GM18502 (cell line): ENCODE results near the gene PTPRG.

Experiments used
- ATAC-seq: cut with Tn5 transposase; IDR thresholded peaks from one replicate; pipeline ENCODE4 v1.9.1; 2021; ENCODE audit warnings: mild to moderate bottlenecking; ENCODE audit not compliant: unreplicated experiment, poor library complexity

Gene PTPRG

DNA sequence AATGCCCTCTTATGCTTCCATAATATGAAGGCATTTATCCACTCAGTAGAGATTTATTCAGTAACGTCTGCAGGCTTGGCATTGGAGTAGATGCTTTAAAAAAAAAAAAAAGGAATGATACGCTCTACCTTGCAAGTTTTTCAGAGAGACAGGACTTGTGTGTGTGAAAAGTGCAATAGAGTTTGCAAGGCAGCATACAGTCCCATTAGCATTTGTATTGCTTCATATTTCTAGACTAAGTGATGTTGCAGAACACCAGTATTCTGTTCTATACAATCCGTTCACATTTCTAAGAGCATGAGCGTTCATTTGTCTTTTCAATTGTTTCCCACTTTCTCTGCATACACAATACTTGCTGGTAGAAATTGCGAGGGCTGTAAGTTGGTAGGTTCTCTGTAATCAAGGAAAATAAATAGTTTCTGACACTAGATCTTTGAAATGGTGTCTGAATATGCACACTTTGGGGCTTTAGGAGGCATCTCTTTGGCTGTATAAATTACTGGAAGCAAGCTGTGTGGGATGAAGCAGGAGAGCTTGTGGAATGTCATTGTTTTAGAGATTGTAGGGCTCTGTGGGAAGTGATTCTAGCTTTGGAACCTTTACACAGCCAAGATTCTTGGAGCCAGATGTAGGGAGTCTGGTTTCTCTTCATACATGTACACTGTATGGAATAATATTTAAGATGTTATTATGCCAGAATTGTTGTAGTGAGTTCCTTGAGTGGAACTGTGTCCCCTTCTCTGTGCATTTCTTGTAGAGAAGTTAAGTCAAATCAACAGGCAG is 549.3 kb downstream of the PTPRG start:
- ATAC-seq: no peak

DNA sequence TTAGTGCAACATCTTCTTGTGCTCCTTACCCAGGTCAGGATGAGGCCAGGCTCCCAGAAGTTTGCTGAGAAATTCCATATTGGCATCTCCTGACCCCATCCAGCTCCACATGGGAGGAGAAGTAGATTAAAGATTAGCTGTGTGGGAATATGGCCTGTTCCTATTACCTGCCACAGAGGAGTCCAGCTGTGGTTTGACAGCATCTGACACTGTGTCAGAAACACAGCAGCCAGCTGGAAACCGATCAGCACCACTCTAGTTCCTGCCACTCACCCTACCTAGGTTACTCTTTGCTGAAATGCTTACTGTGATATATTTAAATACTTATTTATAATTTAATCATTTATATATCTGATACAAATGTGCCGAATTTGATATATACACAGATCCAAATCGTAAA is 551.7 kb downstream of the PTPRG start:
- no peak for ATAC-seq

DNA sequence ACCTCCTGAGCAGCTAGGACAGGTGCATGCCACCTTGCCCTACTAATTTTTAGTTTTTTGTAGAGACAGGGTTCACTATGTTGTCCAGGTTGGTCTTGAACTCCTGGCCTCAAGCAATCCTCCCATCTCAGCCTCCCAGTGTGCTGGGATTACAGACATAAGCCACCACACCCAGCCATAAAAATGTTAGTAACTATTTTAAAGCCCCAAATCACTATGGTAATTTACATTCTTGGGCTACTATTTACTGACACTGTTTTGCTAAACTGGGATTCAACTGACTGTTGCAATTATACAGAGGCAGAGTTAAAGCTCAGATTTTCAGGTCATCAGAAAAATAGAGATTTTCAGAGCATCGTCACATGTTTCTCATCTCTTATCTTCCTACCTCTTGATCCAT is 553.4 kb downstream of the PTPRG start:
- ATAC-seq: no peak

DNA sequence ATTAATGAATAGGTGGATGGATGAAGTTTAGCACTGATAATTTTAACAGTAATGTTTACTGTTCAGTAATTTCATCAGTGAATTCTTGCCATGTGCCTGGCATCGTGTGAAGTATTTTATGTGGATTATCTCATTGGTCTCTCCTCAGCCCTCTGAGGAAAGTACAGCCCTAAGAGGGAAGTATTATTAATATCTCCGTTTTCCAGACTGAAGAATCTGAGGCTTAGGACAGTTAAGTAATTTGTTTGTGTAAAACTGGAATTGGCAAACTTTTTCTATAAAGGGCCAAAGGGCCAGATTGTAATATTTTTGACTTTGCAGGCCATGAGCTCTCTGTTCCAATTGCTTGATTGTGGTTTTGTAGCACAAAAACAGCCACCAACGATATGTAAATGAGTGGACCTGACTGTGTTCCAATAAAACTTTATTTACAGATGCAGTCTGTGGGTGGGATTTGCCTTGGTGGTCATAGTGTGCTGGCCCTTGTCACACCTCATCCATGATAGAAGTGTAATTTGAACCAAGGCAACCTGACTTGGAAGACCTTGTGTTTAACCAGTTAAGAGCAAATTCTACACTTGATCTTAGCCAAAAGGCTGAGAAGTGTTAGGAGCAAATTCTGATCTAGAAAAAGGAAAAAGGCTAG is 556.7 kb downstream of the PTPRG start:
- ATAC-seq: no peak

DNA sequence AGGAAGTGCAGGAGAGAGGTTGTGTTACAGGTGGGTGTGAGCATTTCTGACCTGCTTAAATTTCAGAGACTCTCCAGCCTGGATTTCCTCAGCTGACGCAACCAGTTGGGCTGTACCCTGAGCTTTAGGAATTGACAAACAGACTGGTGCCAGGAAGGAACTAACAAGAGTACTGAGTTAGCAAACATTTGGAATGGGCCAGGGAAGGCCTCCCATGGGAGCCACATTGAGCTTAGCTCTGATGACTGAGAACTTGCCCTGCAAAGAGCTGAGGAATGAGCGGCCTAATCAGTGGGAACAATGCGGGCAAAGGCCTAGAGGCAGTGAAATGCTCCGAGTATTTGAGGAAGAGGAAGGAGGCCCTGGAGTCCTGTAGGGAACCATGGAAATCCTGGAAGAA is 557.8 kb downstream of the PTPRG start:
- ATAC-seq: no peak

DNA sequence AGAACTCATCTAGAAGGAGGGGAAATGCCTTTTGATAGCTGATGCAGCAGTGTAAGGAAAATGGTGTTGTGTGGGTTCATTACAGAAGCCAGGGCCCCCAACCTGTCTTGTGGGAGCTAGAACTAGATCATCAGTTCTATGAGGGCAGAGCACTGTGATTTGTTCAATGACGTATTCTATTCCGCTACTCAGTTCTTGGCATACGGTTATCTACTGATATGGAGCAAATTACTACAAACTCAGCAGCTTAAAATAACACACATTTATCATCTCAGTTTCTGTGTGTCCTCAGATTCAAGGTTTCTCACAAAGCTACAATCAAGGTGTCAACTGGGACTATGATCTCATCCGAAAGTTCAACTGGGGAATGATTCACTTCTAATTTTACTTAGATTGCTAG is 561.4 kb downstream of the PTPRG start:
- no peak for ATAC-seq

DNA sequence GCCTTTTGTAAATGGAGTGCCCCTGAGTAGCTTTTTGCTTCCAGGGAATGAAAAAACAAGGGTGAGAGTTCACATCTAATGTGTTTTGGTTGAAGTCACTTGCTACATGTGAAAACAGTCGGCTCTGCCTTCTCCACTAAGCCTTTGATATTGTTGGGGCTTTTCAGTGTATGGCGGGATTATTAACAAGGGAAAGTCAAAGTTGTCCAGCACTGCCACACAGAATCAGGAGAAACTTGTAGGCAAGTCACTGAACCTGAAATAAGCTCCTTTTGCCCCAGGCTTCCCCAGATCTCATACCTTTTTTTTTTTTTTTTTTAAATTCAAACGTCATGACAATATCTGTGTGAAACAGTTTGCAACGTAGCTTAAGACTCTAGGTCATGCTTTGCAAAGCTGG is 564.0 kb downstream of the PTPRG start:
- no peak for ATAC-seq

DNA sequence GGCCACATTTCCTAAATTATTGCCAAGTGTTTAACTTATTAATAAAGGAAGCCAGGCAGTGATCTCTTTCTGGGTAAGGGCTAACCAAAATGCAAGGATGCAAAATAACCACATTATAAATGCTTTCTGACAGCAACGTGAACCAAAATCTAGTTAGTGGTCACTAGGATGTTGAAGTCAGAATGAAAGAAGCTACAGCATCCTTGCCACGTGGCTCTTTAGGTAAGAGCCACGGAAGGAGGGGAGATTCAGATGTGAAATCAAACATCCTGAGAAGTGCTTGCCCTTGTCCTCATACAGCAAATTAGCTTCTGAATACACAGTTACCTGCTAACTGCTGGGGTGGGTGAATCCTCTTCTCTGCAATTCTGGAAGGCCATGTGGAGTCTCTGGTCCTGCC is 565.7 kb downstream of the PTPRG start:
- no peak for ATAC-seq

DNA sequence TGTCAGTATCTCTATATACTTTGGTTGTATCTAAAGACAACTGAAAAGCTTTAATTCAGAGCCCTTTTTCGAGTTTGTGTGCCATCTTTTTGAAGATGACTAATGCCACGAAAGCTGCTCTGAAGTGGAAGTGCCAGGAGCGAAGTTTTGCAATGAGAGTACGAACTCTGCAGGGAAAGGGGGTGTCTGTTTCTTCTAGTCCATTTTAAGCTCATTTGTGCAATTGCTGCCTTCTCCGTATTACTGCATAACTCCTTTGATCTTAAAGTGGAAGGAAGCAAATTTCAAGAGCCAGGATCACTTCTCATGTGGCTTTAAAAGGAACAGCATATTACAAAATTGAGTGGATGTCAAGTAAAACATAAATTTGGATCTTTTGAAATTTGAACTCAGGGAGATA is 566.7 kb downstream of the PTPRG start:
- no peak for ATAC-seq

DNA sequence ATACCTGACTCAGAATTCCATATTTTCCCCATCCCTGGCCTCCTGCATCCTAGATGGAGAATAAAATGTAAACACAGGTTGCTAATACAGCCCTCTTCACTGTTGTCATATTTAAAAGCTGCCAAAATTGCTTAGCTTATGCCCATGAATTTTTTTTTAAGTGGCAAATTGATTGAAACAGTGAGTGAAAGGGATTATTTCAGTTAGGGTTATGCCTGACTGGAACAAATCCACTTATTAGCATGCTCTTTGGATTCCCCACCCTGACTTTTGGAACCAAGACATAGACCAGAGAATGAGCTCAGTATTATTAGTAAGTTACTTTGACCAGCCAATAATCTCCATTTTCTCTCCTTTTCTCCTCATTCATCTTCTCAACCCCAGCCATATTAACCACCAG is 567.3 kb downstream of the PTPRG start:
- ATAC-seq: no peak

DNA sequence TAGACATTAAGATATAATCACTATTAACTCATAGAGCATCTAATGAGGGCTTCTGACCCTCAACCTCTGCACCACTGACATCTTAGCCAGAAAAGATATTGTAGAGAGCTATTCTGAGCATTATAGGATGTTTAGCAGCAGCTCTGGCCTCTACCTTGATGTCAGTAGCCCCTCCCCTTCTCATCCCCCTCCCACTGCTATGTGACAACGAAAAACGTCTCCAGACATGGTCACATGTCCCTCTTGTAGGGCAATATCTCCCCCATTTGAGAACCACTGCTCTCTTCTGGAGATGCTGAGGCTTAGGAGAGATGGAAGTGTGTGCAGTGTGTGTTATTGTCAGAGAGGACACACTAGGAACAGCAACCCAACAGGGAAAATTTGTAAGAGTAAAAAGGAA is 569.7 kb downstream of the PTPRG start:
- ATAC-seq: no peak

DNA sequence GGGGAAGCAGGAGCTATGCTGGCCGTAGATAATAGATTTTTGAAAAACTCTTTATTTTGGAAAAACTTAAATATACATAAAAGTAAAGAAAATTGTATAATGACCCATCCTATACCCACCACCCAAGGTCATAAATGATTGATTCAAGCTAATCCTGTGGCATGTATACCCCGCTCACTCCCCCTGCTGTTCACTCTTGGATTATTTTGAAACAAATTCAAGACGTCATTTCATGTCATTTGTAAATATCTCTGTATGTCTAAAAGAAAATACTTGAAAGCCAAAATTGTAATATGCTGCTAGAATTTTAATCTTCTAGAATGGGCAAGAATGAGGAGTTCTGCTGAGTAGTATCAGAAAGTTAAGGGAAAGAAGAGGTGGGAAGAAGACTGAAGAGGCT is 570.2 kb downstream of the PTPRG start:
- ATAC-seq: no peak

DNA sequence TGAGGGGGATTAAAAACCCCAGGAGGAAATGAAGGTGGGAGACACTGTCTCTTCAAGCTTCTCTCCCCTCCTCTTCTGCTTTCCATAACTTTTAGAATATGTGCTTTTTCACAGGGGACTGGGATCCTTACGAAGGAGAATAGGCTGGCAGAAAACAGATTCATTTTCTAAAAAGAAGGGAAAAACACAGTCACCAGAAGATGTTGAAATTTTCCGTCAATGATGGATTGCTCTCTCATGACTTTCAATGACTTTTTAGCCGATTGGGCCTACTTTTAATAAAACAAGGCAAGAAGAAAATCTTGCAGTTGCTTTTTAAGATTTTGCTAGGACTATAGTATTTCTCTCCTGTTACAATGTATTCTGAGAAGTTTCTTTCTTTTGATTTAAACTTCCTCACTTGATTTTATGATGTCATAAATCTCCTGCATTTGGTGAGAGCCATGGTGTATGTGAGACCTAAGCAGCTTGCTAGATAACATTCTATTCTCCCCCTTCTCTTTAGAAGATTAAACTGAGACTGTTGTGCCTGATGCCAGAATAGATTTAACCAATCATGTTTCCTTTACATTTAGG is 570.7 kb downstream of the PTPRG start:
- ATAC-seq: no peak

DNA sequence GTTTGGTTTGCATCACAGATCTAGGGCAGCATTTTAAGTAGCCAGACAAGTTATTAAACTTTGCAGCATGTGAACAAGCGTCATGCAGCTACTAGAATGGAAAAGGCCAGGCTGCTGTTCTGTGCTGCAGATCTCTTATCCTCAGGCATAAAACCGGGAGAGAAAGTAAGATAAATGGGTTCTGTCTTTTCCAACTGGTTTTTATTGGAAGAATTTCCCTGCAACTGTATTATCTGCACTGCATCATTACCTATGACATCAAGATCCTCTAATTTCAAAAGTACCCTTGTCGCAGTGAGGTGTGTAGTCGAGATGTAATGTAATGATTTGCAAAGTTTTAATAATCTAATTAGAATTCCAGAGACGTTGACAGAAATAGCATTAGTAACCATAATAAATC is 571.6 kb downstream of the PTPRG start:
- no peak for ATAC-seq

DNA sequence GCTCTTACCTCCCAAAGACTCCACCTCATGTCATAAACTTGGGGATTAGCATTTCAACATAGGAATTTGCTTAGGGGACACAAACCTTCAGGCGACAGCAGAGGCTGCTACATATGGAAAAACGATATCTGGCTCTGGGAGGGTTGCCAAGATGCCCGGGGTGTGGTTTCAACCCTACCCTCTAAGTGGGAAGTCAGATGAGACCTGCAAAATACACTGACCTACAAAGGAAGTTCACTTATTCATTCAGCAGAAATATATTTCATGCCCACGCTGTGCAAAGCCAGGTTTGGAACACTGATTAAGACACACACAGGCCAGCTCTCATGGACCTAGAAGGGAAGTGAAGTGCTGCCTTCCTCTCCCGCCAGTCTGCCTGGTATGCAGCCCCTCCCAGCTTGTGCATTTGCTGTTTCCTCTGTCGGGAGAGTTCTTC is 572.7 kb downstream of the PTPRG start:
- no peak for ATAC-seq

DNA sequence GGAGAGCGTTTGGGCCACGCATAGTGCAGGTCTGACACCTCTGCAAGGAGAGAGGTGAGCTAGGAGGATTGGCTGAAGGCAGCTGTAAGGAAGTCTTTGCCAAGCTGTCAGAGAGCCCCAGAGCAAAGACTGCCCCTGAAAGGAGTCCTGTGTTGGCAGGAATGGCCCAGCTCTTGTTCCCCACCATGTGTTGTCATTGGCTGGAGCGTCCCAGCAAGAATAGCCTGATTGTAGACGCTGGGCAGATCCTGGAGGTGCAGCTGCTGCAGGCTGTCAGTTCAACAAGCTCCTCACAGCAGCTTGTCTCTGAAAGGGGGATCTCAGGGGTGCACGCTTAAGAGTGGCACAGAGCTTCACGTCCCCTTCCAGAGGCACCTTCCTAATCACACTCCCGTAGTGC is 574.4 kb downstream of the PTPRG start:
- ATAC-seq: no peak

DNA sequence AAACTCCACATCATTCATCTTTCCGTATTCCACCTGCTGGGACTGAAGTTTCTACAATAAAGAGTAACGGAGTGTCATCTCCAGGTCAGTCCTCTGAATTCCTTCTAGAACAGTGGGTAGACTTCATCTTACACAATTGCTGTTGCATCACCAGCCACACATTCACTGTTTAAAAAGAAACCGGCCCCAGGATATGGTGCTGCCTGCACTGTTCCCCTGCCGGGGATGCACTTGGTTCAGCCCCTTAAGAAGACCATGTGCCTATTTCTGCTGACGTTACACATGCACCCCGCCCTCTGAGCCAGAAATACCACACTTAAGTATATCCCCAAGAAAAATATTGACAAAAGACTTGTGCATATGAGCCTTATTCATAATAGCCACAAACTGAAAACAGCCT is 578.6 kb downstream of the PTPRG start:
- no peak for ATAC-seq

DNA sequence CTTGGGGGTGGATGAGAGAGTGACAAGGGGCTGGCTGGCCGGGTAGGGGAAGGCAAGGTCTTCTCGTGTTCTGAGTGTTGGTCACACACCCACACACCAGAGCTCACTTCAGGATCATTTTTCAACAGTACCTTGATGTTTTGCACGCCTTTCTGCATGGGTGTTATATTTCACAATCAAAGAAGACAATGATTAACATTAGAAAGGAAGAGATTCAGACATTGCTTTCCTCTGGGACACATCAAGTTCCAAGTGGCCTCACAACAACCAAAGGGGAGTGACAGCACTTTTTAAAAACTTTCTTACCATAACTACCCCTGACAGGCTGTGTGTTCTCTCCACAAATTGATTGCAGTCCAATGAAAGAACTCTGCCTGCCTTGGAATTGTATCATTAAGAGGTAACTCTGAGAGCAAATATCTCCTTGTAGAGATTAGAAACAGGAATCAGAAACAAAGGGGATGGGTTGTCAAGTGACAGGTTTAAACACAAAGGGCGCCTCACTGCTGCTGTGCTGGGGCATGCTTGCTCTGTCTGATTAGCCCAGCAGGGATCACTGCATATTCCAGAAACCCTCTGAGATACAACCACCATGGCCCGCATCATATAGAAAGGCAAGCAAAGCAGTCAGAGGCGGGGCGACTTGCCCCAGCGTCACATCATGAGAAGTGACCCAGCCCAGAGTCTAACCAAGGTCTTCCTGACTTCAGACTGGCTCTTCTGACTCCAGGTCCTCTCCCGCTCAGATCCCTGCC is 581.1 kb downstream of the PTPRG start:
- ATAC-seq: no peak

DNA sequence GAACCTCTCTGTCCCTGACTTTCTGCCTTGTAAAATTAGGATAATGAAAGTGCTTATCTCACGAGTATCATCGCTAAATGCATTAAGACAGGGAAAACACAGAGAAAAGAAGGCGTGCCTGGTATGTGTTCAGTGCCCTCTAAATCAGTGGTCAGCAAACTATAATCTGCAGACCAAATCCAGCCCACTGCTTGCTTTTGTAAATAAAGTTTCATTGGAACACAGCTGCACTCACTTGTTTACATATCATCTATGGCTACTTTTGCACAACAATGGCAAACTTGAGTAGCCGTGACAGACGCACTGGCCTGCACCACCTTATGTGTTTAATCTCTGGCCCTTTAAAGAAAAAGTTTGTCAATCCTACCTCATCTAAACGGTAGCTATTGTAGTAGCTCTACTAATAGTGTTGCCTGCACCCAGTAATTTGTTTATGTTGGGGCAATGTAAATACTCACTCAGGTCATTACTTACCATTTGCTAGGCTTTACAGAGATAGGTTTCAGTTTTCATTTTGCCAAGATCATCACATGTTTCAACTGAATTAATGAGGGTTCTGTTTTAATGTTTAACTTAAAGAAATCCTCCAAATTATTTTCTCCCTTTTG is 582.6 kb downstream of the PTPRG start:
- no peak for ATAC-seq

DNA sequence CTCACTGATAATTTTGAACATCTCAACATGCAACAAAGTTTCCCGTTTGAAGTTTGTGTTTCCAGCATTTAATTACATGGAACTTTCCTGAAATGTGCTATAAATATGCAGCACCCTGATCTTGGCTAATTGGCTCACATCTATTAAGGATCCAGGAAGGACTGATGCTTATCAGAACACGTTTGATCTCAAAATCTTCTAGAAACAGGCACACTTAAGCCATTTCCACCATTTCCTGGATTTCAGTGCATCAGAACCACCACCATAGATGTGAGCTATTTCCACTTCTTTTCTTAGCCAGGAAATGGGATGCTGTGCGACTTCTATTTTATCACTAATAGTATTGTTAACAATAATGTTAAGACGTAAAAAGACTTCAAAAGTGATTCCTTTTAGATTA is 583.1 kb downstream of the PTPRG start:
- ATAC-seq: no peak
